Measurements from ENCODE around the gene ACTN1.

GRCh38 chr14:68960123-68960522, 19.0 kb downstream of the ACTN1 start:
- TF ChIP-seq SP1 (IDR thresholded peaks at IDR 0.05) (no peak), BHLHE40 (IDR thresholded peaks at IDR 0.05; ENCODE audit: borderline replicate concordance) (no peak), TARDBP (IDR thresholded peaks at IDR 0.05) (no peak), ELF4 (IDR thresholded peaks at IDR 0.05) (no peak), NFRKB (IDR thresholded peaks at IDR 0.05) (no peak), FOXA1 (IDR thresholded peaks at IDR 0.05) (no peak), HDGF (IDR thresholded peaks at IDR 0.05; ENCODE audit: borderline replicate concordance) (no peak), ARNT (IDR thresholded peaks at IDR 0.05) (no peak), FOXM1 (IDR thresholded peaks at IDR 0.05; ENCODE audit: borderline replicate concordance) (no peak), CTBP1 (IDR thresholded peaks at IDR 0.05; ENCODE audit: borderline replicate concordance) (no peak), SUZ12 (IDR thresholded peaks at IDR 0.05) (no peak), L3MBTL2 (conservative IDR thresholded peaks at IDR 0.05) (no peak), FOXK2 (IDR thresholded peaks at IDR 0.05) (no peak), ZNF384 (IDR thresholded peaks at IDR 0.05) (no peak)
